ENCODE data around the gene AGBL3. TPM values are rescaled to one million over a fixed set of nuclear protein-coding genes. Genes with fewer than 3 reads are reported as not detected.
"Not testable (repeated sequence)": the region's sequence is repeated elsewhere in the genome, so short reads cannot be mapped to it uniquely, and the experiment has no call there.

Gene AGBL3
- total RNA-seq, 1 donor from 2014 or later, result 0.91 TPM

DNA sequence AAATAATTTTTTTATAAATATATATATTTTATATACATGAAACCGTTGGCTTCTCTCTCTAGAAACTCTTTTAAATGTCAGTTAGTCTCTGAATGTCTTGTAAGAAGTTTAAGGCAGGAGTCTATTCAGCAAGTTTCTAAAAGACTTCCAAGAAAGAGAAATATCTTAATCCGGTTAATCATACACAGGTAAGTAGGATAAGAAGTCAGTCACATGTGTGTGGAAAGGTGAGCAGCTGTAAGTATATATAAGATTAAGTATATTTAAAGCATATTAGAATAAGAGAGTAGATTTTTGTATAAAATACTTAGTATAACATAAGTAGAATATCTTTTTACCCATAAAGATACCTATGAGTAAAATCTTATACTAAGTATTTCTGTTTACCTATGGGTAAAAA is 48.9 kb downstream of the AGBL3 start:
- H3K36me3 ChIP-seq (ENCODE audit: insufficient read depth, low read length), result no peaks in the 10 kb centered on the region
- no peaks in the 10 kb centered on the region for H3K9me3 Mint-ChIP-seq (ENCODE audit: unreplicated experiment)
- H3K27ac Mint-ChIP-seq (ENCODE audit: unreplicated experiment), result no peak overlapping the region
- H3K4me1 Mint-ChIP-seq (ENCODE audit: low read depth, unreplicated experiment), result no peaks in the 10 kb centered on the region
- H3K27me3 Mint-ChIP-seq (ENCODE audit: low read depth, unreplicated experiment), result no peaks in the 10 kb centered on the region
- DNase-seq (ENCODE audit: low read depth) (no peak), FAIRE-seq (no peak)
- TF ChIP-seq, protein P1, sequence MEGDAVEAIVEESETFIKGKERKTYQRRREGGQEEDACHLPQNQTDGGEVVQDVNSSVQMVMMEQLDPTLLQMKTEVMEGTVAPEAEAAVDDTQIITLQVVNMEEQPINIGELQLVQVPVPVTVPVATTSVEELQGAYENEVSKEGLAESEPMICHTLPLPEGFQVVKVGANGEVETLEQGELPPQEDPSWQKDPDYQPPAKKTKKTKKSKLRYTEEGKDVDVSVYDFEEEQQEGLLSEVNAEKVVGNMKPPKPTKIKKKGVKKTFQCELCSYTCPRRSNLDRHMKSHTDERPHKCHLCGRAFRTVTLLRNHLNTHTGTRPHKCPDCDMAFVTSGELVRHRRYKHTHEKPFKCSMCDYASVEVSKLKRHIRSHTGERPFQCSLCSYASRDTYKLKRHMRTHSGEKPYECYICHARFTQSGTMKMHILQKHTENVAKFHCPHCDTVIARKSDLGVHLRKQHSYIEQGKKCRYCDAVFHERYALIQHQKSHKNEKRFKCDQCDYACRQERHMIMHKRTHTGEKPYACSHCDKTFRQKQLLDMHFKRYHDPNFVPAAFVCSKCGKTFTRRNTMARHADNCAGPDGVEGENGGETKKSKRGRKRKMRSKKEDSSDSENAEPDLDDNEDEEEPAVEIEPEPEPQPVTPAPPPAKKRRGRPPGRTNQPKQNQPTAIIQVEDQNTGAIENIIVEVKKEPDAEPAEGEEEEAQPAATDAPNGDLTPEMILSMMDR (IDR thresholded peaks at IDR 0.05; ENCODE audit: insufficient read depth, low read depth, low read length), result no peak
- no peak for TF ChIP-seq EZH2 (IDR thresholded peaks at IDR 0.05; ENCODE audit: insufficient read depth, low read length)
- H2AFZ ChIP-seq (ENCODE audit: low read depth, low read length), result no peak overlapping the region
- H3K27me3 ChIP-seq (ENCODE audit: insufficient read depth, low read length), result no peaks in the 10 kb centered on the region
- H3K4me2 ChIP-seq (ENCODE audit: low read length), result no peak overlapping the region
- H3K9ac ChIP-seq (ENCODE audit: low read length), result no peak overlapping the region
- no peaks in the 10 kb centered on the region for H3K79me2 ChIP-seq (ENCODE audit: insufficient read depth, low read length)
- H3K36me3 Mint-ChIP-seq (ENCODE audit: low read depth, unreplicated experiment), result no peaks in the 10 kb centered on the region
- H3K27ac ChIP-seq (ENCODE audit: low read depth, low read length), result no peak overlapping the region
- no peaks in the 10 kb centered on the region for H3K4me1 ChIP-seq (ENCODE audit: insufficient read depth, low read length)
- H3K9me3 ChIP-seq (ENCODE audit: insufficient read depth, low read depth, low read length), result no peaks in the 10 kb centered on the region
- H4K20me1 ChIP-seq (ENCODE audit: insufficient read depth, low read length), result no peaks in the 10 kb centered on the region
- H3K4me3 Mint-ChIP-seq (ENCODE audit: unreplicated experiment), result no peak overlapping the region
- H3K4me3 ChIP-seq (ENCODE audit: insufficient read depth, low read depth, low read length), result no peak overlapping the region

DNA sequence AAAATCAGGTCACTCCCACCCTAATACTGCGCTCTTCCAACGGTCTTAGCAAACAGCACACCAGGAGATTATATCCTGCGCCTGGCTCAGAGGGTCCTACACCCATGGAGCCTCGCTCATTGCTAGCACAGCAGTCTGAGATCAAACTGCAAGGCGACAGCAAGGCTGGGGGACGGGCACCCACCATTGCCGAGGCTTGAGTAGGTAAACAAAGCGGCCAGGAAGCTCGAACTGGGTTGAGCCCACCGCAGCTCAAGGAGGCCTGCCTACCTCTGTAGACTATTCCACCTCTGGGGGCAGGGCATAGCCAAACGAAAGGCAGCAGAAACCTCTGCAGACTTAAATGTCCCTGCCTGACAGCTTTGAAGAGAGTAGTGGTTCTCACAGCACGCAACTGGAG is 80.7 kb downstream of the AGBL3 start:
- not testable (repeated sequence) for H3K27ac Mint-ChIP-seq (ENCODE audit: unreplicated experiment); H3K9me3 ChIP-seq (ENCODE audit: insufficient read depth, low read depth, low read length); H4K20me1 ChIP-seq (ENCODE audit: insufficient read depth, low read length); H2AFZ ChIP-seq (ENCODE audit: low read depth, low read length); DNase-seq (ENCODE audit: low read depth); H3K4me1 ChIP-seq (ENCODE audit: insufficient read depth, low read length); H3K27ac ChIP-seq (ENCODE audit: low read depth, low read length); H3K79me2 ChIP-seq (ENCODE audit: insufficient read depth, low read length); H3K4me1 Mint-ChIP-seq (ENCODE audit: low read depth, unreplicated experiment); H3K36me3 ChIP-seq (ENCODE audit: insufficient read depth, low read length); H3K4me3 Mint-ChIP-seq (ENCODE audit: unreplicated experiment); H3K4me2 ChIP-seq (ENCODE audit: low read length); H3K36me3 Mint-ChIP-seq (ENCODE audit: low read depth, unreplicated experiment); H3K27me3 Mint-ChIP-seq (ENCODE audit: low read depth, unreplicated experiment); H3K4me3 ChIP-seq (ENCODE audit: insufficient read depth, low read depth, low read length); H3K27me3 ChIP-seq (ENCODE audit: insufficient read depth, low read length); H3K9ac ChIP-seq (ENCODE audit: low read length); FAIRE-seq
- peaks cover 16% of the 10 kb centered on the region for H3K9me3 Mint-ChIP-seq (ENCODE audit: unreplicated experiment)

DNA sequence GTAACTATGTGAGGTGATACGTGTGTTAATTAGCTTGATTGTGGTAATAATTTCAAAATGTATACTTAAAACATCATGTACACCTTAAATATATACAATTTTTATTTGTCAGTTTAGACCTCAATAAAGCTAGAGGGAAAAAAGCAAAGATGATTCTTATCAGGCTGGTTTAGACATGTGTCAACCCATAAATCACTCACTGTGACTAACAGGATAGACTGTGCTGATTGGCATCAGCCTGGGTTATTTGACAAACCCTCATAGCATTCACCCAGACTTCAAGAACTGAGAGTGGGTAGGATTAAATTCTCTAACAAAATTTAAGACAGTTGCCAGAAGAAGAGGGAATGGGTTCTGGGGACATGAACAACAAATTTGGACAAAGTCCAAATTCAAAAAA is 87.8 kb downstream of the AGBL3 start:
- TF ChIP-seq, protein P1 (IDR thresholded peaks at IDR 0.05; ENCODE audit: insufficient read depth, low read depth, low read length), result no peak
- TF ChIP-seq EZH2 (IDR thresholded peaks at IDR 0.05; ENCODE audit: insufficient read depth, low read length), result no peak
- no peaks in the 10 kb centered on the region for H3K9me3 ChIP-seq (ENCODE audit: insufficient read depth, low read depth, low read length)
- no peak overlapping the region for H3K4me3 ChIP-seq (ENCODE audit: insufficient read depth, low read depth, low read length)
- H3K27me3 ChIP-seq (ENCODE audit: insufficient read depth, low read length), result no peaks in the 10 kb centered on the region
- no peaks in the 10 kb centered on the region for H3K36me3 ChIP-seq (ENCODE audit: insufficient read depth, low read length)
- peaks cover 6% of the 10 kb centered on the region for H3K9me3 Mint-ChIP-seq (ENCODE audit: unreplicated experiment)
- FAIRE-seq, result no peak
- no peak overlapping the region for H3K4me2 ChIP-seq (ENCODE audit: low read length)
- no peaks in the 10 kb centered on the region for H3K4me1 ChIP-seq (ENCODE audit: insufficient read depth, low read length)
- H3K27ac Mint-ChIP-seq (ENCODE audit: unreplicated experiment), result no peak overlapping the region
- DNase-seq (ENCODE audit: low read depth), result no peak
- H3K4me1 Mint-ChIP-seq (ENCODE audit: low read depth, unreplicated experiment), result no peaks in the 10 kb centered on the region
- H3K36me3 Mint-ChIP-seq (ENCODE audit: low read depth, unreplicated experiment), result no peaks in the 10 kb centered on the region
- no peak overlapping the region for H2AFZ ChIP-seq (ENCODE audit: low read depth, low read length)
- no peak overlapping the region for H3K4me3 Mint-ChIP-seq (ENCODE audit: unreplicated experiment)
- H3K27me3 Mint-ChIP-seq (ENCODE audit: low read depth, unreplicated experiment), result no peaks in the 10 kb centered on the region
- H3K27ac ChIP-seq (ENCODE audit: low read depth, low read length), result no peak overlapping the region
- H4K20me1 ChIP-seq (ENCODE audit: insufficient read depth, low read length), result no peaks in the 10 kb centered on the region
- no peak overlapping the region for H3K9ac ChIP-seq (ENCODE audit: low read length)
- no peaks in the 10 kb centered on the region for H3K79me2 ChIP-seq (ENCODE audit: insufficient read depth, low read length)

Measured in astrocyte (in vitro differentiated cells and primary cell).